IMR-90 (cell line): ENCODE results near the gene ARHGEF17. TPM values are rescaled to one million over a fixed set of nuclear protein-coding genes. Genes with fewer than 3 reads are reported as not detected.

ENCODE experiments used
- ATAC-seq: fragments of 200-7000 bp; cut with Tn5 transposase; 2 replicates; pipeline ENCODE4 v1.9.1; 2020; ENCODE audit warnings: low read depth, mild to moderate bottlenecking, moderate library complexity
- BruUV-seq: library from RNA; stranded (reverse); fragments of 400-500 nt; replicated peaks from 2 replicates; lab custom pipeline; 2021; lab: Mats Ljungman, UMichigan
- CTCF ChIA-PET: fragments of 300-600 bp; formaldehyde crosslinking; extraction: SDS; loops from one replicate; lab custom pipeline; 2021; ENCODE audit warnings: antibody characterized with exemption; lab: Yijun Ruan, JAX
- POLR2A ChIA-PET: fragments of 300-600 bp; sonication (Branson Sonifier 250); formaldehyde crosslinking; loops from one replicate; lab custom pipeline; 2022; ENCODE audit warnings: antibody characterized with exemption; ENCODE audit not compliant: unreplicated experiment; lab: Charles Lee
- DNase-seq: peaks from one replicate; pipeline ENCODE4 v3.0.0; 2013
- H2AFZ ChIP-seq: replicated peaks from 2 replicates; pipeline ENCODE3; 2013; ENCODE audit warnings: low read length, mild to moderate bottlenecking; ENCODE audit not compliant: poor library complexity
- H2AK5ac ChIP-seq: 2 replicates; pipeline ENCODE4 v1.6.1; 2013; ENCODE audit warnings: low read depth, low read length, inconsistent platforms
- H2AK9ac ChIP-seq: replicated peaks from 2 replicates; pipeline ENCODE3; 2013; ENCODE audit warnings: mild to moderate bottlenecking, low read depth, low read length, moderate library complexity; ENCODE audit not compliant: poor library complexity
- H2BK120ac ChIP-seq: 2 replicates; pipeline ENCODE4 v1.6.1; 2013; ENCODE audit warnings: low read depth, low read length, inconsistent platforms
- H2BK15ac ChIP-seq: 3 replicates; pipeline ENCODE4 v1.6.1; 2013; ENCODE audit warnings: low read depth, low read length, inconsistent platforms
- H2BK20ac ChIP-seq: 2 replicates; pipeline ENCODE4 v1.6.1; 2013; ENCODE audit warnings: low read depth, mild to moderate bottlenecking, inconsistent platforms, low read length, moderate library complexity
- H2BK5ac ChIP-seq: 2 replicates; pipeline ENCODE4 v1.6.1; 2013; ENCODE audit warnings: mild to moderate bottlenecking, low read depth, low read length, inconsistent platforms; ENCODE audit not compliant: poor library complexity, severe bottlenecking
- H3K14ac ChIP-seq: replicated peaks from 2 replicates; pipeline ENCODE4 v1.6.1; 2013; ENCODE audit warnings: low read depth, low read length, inconsistent platforms
- H3K18ac ChIP-seq: 2 replicates; pipeline ENCODE4 v1.6.1; 2013; ENCODE audit warnings: low read depth, low read length, control low read depth
- H3K23ac ChIP-seq: 2 replicates; pipeline ENCODE4 v1.6.1; 2013; ENCODE audit warnings: low read depth, low read length, inconsistent platforms
- H3K27ac ChIP-seq: 2 replicates; pipeline ENCODE4 v1.5.1; 2013; ENCODE audit warnings: mild to moderate bottlenecking, control low read depth, low read length; ENCODE audit not compliant: insufficient read depth
- H3K27me3 ChIP-seq: 2 replicates; pipeline ENCODE4 v1.6.1; 2013; ENCODE audit warnings: low read length; ENCODE audit not compliant: control insufficient read depth, insufficient read depth
- H3K36me3 ChIP-seq: 2 replicates; pipeline ENCODE4 v1.6.1; 2013; ENCODE audit warnings: low read length, mixed read lengths; ENCODE audit not compliant: control insufficient read depth, insufficient read depth
- H3K4ac ChIP-seq: 2 replicates; pipeline ENCODE4 v1.6.1; 2013; ENCODE audit warnings: low read depth, low read length, inconsistent platforms
- H3K4me1 ChIP-seq: 2 replicates; pipeline ENCODE4 v1.6.1; 2013; ENCODE audit warnings: low read length, mixed read lengths; ENCODE audit not compliant: control insufficient read depth, insufficient read depth
- H3K4me2 ChIP-seq: 2 replicates; pipeline ENCODE4 v1.6.1; 2013; ENCODE audit warnings: low read depth, mild to moderate bottlenecking, control low read depth, low read length, moderate library complexity
- H3K4me3 ChIP-seq: 2 replicates; pipeline ENCODE4 v1.5.1; 2013; ENCODE audit warnings: low read depth, mild to moderate bottlenecking, control low read depth, low read length, moderate library complexity; ENCODE audit not compliant: insufficient read depth
- H3K56ac ChIP-seq: 2 replicates; pipeline ENCODE4 v1.6.1; 2013; ENCODE audit warnings: low read length, inconsistent platforms; ENCODE audit not compliant: insufficient read depth; ENCODE audit errors: extremely low read depth
- H3K79me1 ChIP-seq, 2 experiments: 2 replicates each; pipeline ENCODE4 v1.6.1; 2013; ENCODE audit warnings: low read length in 2 of 2, inconsistent platforms in 1 of 2, low read depth in 1 of 2
- H3K9ac ChIP-seq: 2 replicates; pipeline ENCODE4 v1.6.1; 2013; ENCODE audit warnings: low read depth, low read length, control low read depth
- H3K9me1 ChIP-seq: 2 replicates; pipeline ENCODE4 v1.6.1; 2013; ENCODE audit warnings: low read length, inconsistent platforms; ENCODE audit not compliant: insufficient read depth
- H3K9me3 ChIP-seq: 2 replicates; pipeline ENCODE4 v1.6.1; 2013; ENCODE audit warnings: low read length; ENCODE audit not compliant: control insufficient read depth, insufficient read depth
- H4K20me1 ChIP-seq: 2 replicates; pipeline ENCODE4 v1.6.1; 2013; ENCODE audit warnings: low read length, inconsistent platforms; ENCODE audit not compliant: insufficient read depth
- H4K5ac ChIP-seq: 2 replicates; pipeline ENCODE4 v1.6.1; 2013; ENCODE audit warnings: mild to moderate bottlenecking, low read depth, low read length, control low read depth
- H4K8ac ChIP-seq, 2 experiments: 2 replicates each; pipeline ENCODE4 v1.6.1; 2013; ENCODE audit warnings: low read depth in 2 of 2, low read length in 2 of 2, control low read depth in 1 of 2, inconsistent platforms in 1 of 2
- H4K91ac ChIP-seq: 2 replicates; pipeline ENCODE4 v1.6.1; 2013; ENCODE audit warnings: low read depth, low read length, inconsistent platforms; ENCODE audit not compliant: insufficient read depth
- CHD1 ChIP-seq: IDR thresholded peaks from 2 replicates; pipeline ENCODE4 v1.6.1; 2012; ENCODE audit warnings: low read depth, low read length, improper control_type of control experiment
- CTCF ChIP-seq: conservative IDR thresholded peaks from 2 replicates; pipeline ENCODE4 v1.5.1; 2012; ENCODE audit warnings: mild to moderate bottlenecking, low read depth, low read length, improper control_type of control experiment
- FOS ChIP-seq: fragments of 150-350 bp; IDR thresholded peaks from 2 replicates; pipeline ENCODE4 v1.6.1; 2016; ENCODE audit warnings: low read depth, low read length
- MAFK ChIP-seq: IDR thresholded peaks from 2 replicates; pipeline ENCODE4 v1.6.1; 2012; ENCODE audit warnings: low read depth, low read length, improper control_type of control experiment
- MXI1 ChIP-seq: IDR thresholded peaks from 2 replicates; pipeline ENCODE4 v1.6.1; 2012; ENCODE audit warnings: low read depth, mild to moderate bottlenecking, low read length, moderate library complexity, borderline replicate concordance
- NFE2L2 ChIP-seq: fragments of 150-350 bp; IDR thresholded peaks from 2 replicates; pipeline ENCODE4 v1.6.1; 2016; ENCODE audit warnings: low read depth, mild to moderate bottlenecking, low read length
- POLR2A ChIP-seq: IDR thresholded peaks from 2 replicates; pipeline ENCODE4 v1.6.1; 2012; ENCODE audit warnings: mild to moderate bottlenecking, low read depth, low read length
- RAD21 ChIP-seq: IDR thresholded peaks from 2 replicates; pipeline ENCODE4 v1.6.1; 2012; ENCODE audit warnings: low read length, improper control_type of control experiment
- RCOR1 ChIP-seq: IDR thresholded peaks from 2 replicates; pipeline ENCODE4 v1.6.1; 2012; ENCODE audit warnings: mild to moderate bottlenecking, low read length, improper control_type of control experiment; ENCODE audit not compliant: insufficient replicate concordance
- RFX5 ChIP-seq: IDR thresholded peaks from 2 replicates; pipeline ENCODE4 v1.8.0; 2012; ENCODE audit warnings: low read depth, mild to moderate bottlenecking, low read length, moderate library complexity
- SMC3 ChIP-seq: fragments of 150-350 bp; IDR thresholded peaks from 2 replicates; pipeline ENCODE4 v1.6.1; 2016; ENCODE audit warnings: low read depth, mild to moderate bottlenecking, antibody characterized with exemption, low read length, moderate library complexity
- WGBS, 2 experiments: methylation state at CpG; one replicate each; pipeline versions ENCODE4 v1.1.5 to v1.1.7; 2013; ENCODE audit warnings: missing lambda C conversion rate in 2 of 2; ENCODE audit not compliant: insufficient read length in 1 of 2; ENCODE audit errors: extremely low coverage in 2 of 2; 5-methylcytosine and 5-hydroxymethylcytosine counted together
- dilution Hi-C: fragments of 300-500 bp; cut with HindIII; formaldehyde crosslinking; loops from one replicate; pipeline ENCODE4 v1.14.3; 2018; ENCODE audit warnings: low sequenced_read_pairs; ENCODE audit not compliant: unreplicated experiment
- in situ Hi-C: fragments of 300-500 bp; cut with MboI; formaldehyde crosslinking; loops from 3 replicates; pipeline ENCODE4 v1.14.3; 2019; ENCODE audit warnings: low sequenced_read_pairs, inconsistent platforms, mixed read lengths
- intact Hi-C: fragments of 100-400 bp; cut with micrococcal nuclease; formaldehyde crosslinking; loops from 2 replicates; pipeline ENCODE4 v1.10.0; 2022
- polyA plus RNA-seq, 3 experiments: library from polyadenylated mRNA; depleted of rRNA; stranded (reverse); fragments of >200 nt; gene quantifications; 2 replicates each; pipeline ENCODE4 v1.2.3, GENCODE V29; 2012; ENCODE audit warnings: low replicate concordance in 1 of 3
- total RNA-seq: library from RNA; depleted of rRNA; stranded (reverse); fragments of >200 nt; gene quantifications from 2 replicates; pipeline ENCODE4 v1.2.3, GENCODE V29; 2012
- TF ChIP-seq, protein P1 (sequence below): fragments of 150-350 bp; IDR thresholded peaks from 2 replicates; pipeline ENCODE4 v1.6.1; 2016; ENCODE audit warnings: low read depth, mild to moderate bottlenecking, low read length, moderate library complexity, borderline replicate concordance
- TF ChIP-seq, protein P2 (sequence below): fragments of 150-350 bp; IDR thresholded peaks from 2 replicates; pipeline ENCODE4 v1.6.1; 2017; ENCODE audit warnings: mild to moderate bottlenecking, antibody characterized with exemption, low read length, low read depth

Gene ARHGEF17
- total and polyA plus RNA-seq, 2 of the 4 experiments (the other 2 are of a cell fraction), result 21.7 to 97.7 TPM

- Histone ChIP-seq H3K4ac (no peak overlapping the region), H2BK120ac (no peak overlapping the region), H3K36me3 (no peaks in the 10 kb centered on the region), H2AK5ac (no peak overlapping the region), H3K18ac (no peak overlapping the region), H2AK9ac (no peak overlapping the region), H3K9me3 (no peaks in the 10 kb centered on the region), H4K20me1 (no peaks in the 10 kb centered on the region), H3K27ac (no peak overlapping the region), H2AFZ (no peak overlapping the region), H3K56ac (no peak overlapping the region), H4K8ac (no peak overlapping the region), H3K4me3 (no peak overlapping the region), H3K9ac (no peak overlapping the region), H2BK20ac (no peak overlapping the region), H4K5ac (no peak overlapping the region), H4K91ac (no peak overlapping the region), H3K23ac (no peak overlapping the region), H3K4me1 (no peaks in the 10 kb centered on the region), H2BK5ac (no peak overlapping the region), H3K14ac (no peak overlapping the region), H3K9me1 (no peaks in the 10 kb centered on the region; the same call in 1 of the 2 replicates), H2BK15ac (no peak overlapping the region), H3K27me3 (peaks cover 31% of the 10 kb centered on the region), H3K79me1 (no peaks in the 10 kb centered on the region), H3K4me2 (no peak overlapping the region)
- ChIA-PET POLR2A (interaction anchor here (0.6 kb wide), 1 partner anchor 268 kb away, joined by 6 read pairs; no protein-coding TSS in a partner anchor), CTCF (no interaction called here)
- no CpG with 5 or more reads among the region's 3 CpGs for WGBS, 2 experiments
- intact Hi-C loops, result no loop called here
- TF ChIP-seq, protein P1, sequence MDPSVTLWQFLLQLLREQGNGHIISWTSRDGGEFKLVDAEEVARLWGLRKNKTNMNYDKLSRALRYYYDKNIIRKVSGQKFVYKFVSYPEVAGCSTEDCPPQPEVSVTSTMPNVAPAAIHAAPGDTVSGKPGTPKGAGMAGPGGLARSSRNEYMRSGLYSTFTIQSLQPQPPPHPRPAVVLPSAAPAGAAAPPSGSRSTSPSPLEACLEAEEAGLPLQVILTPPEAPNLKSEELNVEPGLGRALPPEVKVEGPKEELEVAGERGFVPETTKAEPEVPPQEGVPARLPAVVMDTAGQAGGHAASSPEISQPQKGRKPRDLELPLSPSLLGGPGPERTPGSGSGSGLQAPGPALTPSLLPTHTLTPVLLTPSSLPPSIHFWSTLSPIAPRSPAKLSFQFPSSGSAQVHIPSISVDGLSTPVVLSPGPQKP, result no peak
- TF ChIP-seq SMC3 (no peak), POLR2A (no peak), CHD1 (no peak), RFX5 (no peak), MAFK (no peak), CTCF (no peak), RCOR1 (no peak), FOS (no peak), MXI1 (no peak), NFE2L2 (no peak), RAD21 (no peak)
- TF ChIP-seq, protein P2, sequence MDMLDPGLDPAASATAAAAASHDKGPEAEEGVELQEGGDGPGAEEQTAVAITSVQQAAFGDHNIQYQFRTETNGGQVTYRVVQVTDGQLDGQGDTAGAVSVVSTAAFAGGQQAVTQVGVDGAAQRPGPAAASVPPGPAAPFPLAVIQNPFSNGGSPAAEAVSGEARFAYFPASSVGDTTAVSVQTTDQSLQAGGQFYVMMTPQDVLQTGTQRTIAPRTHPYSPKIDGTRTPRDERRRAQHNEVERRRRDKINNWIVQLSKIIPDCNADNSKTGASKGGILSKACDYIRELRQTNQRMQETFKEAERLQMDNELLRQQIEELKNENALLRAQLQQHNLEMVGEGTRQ, result no peak
- DNase-seq (no peak), ATAC-seq (no peak)
- dilution Hi-C loops, result no loop called here
- BruUV-seq, result no TSS peak
- in situ Hi-C loops, result no loop called here
Observed at GRCh38 chr11:73277467-73277866, 30.6 kb upstream of the ARHGEF17 start.
